HG03095 (cell line): ENCODE data around the gene PNPLA3.

Experiments used
- ATAC-seq: cut with Tn5 transposase; IDR thresholded peaks from one replicate; pipeline ENCODE4 v1.9.1; 2021; ENCODE audit warnings: moderate library complexity; ENCODE audit not compliant: unreplicated experiment

Gene PNPLA3

GRCh38 chr22:43923191-43923590, 414 bp upstream of the PNPLA3 start:
- ATAC-seq = no peak

GRCh38 chr22:43924877-43925276, 1.3 kb downstream of the PNPLA3 start:
- no peak for ATAC-seq

- no peak for ATAC-seq
Observed at GRCh38 chr22:43925433-43926348, 2.1 kb downstream of the PNPLA3 start.

- ATAC-seq = no peak
Observed at GRCh38 chr22:43926349-43926710, 2.7 kb downstream of the PNPLA3 start.

GRCh38 chr22:43928468-43928867, 4.9 kb downstream of the PNPLA3 start:
- ATAC-seq = no peak

GRCh38 chr22:43928908-43929307, 5.3 kb downstream of the PNPLA3 start:
- ATAC-seq = no peak

GRCh38 chr22:43931771-43932170, 8.2 kb downstream of the PNPLA3 start:
- ATAC-seq = no peak

- no peak for ATAC-seq
Observed at GRCh38 chr22:43941449-43941848, 17.8 kb downstream of the PNPLA3 start.

GRCh38 chr22:43944670-43945430, 21.2 kb downstream of the PNPLA3 start:
- ATAC-seq = no peak

GRCh38 chr22:43945632-43946383, 22.2 kb downstream of the PNPLA3 start:
- no peak for ATAC-seq

- ATAC-seq = no peak
Observed at GRCh38 chr22:43946384-43946667, 22.7 kb downstream of the PNPLA3 start.

- ATAC-seq = no peak
Observed at GRCh38 chr22:43948836-43949406, 25.3 kb downstream of the PNPLA3 start.

GRCh38 chr22:43951391-43951790, 27.8 kb downstream of the PNPLA3 start:
- no peak for ATAC-seq

- ATAC-seq = no peak
Observed at GRCh38 chr22:43951966-43952365, 28.4 kb downstream of the PNPLA3 start.

GRCh38 chr22:43953988-43954785, 30.6 kb downstream of the PNPLA3 start:
- ATAC-seq = no peak

- peak; percentile 82 for ATAC-seq
Observed at GRCh38 chr22:43955040-43955882, 31.7 kb downstream of the PNPLA3 start, which contains the start of gene SAMM50. Gene SAMM50 (plus strand): TSS chr22:43955442. CDS start chr22:43955578, 136 bp downstream.

GRCh38 chr22:43955883-43956782, 32.5 kb downstream of the PNPLA3 start:
- ATAC-seq = peak; percentile 9

- no peak for ATAC-seq
Observed at GRCh38 chr22:43956805-43957463, 33.3 kb downstream of the PNPLA3 start.
